NCI-H2227 (cell line): ENCODE results near the gene HIPK4.

Experiments used
- DNase-seq: peaks from one replicate; lab custom pipeline; 2025; ENCODE audit not compliant: unreplicated experiment; lab: John Stamatoyannopoulos, UW

HIPK4 gene

DNA sequence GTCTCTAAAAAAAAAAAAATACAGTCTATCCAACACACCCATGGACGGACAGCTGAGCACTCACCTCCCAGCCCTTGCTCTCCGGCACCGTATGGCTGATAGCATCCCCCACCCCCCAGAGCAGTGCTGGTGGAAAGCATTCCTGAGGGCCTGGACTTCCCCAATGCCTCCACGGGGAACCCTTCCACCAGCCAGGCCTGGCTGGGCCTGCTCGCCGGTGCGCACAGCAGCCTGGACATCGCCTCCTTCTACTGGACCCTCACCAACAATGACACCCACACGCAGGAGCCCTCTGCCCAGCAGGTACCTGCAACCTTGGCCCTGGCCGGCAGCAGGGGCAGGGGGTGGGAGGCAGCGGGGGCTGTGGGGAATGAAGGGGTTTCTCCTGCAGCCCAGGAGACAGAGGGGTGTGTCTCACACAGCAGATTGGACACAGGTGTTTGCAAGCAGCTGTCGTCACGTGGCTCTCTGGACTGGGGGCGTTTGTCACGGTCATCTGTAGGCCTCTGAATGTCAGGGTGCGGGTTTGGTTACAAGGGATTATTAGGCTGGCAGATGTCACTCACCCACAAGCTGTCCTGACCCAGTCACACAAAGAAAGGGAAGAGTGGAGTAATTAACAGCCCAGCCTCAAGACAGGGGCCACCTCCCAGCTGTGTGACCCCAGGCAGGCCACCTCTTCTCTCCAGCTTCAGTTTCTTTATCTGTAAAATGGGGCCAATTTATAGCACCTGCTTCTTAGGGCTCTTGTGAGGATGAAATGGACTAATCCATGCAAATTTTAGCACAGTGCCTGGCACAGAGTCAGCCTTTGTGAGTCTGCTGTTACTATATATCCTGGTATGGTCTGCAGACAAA is 22.2 kb downstream of the HIPK4 start:
- DNase-seq, result peak; percentile 65

DNA sequence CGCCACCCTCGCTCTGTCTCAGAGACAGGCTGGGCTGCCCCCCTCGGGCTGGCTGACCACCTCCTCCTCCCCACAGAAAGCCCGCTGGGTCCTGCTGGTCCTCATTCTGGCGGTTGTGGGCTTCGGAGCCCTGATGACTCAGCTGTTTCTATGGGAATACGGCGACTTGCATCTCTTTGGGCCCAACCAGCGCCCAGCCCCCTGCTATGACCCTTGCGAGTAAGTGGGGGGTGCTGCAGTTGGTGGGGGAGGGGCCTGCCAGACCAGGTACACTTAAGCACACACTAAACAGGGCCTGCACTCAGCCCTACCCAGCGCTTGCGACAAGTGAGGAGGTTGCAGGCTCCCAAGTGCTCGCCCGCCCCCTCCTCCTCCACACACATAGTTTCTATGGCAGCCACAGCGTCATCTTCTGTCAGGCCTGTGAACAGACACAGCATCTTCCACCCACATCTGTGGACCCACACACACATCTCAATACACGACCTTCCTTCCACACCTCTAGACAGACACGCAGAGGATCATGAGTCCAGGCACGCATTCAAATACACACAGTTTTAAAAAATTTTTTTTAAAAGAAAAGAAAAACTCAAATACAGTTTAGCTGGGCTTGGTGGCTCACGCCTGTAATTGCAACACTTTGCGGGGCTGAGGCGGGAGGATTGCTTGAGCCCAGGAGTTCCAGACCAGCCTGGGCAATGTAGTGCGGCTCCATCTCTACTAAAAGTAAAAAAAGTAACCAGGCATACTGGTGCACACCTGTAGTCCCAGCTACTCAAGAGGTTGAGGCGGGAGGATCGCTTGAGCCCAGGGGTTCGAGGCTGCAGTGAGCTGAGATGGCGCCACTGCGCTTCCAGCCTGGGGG is 23.1 kb downstream of the HIPK4 start:
- DNase-seq, result peak; percentile 95

DNA sequence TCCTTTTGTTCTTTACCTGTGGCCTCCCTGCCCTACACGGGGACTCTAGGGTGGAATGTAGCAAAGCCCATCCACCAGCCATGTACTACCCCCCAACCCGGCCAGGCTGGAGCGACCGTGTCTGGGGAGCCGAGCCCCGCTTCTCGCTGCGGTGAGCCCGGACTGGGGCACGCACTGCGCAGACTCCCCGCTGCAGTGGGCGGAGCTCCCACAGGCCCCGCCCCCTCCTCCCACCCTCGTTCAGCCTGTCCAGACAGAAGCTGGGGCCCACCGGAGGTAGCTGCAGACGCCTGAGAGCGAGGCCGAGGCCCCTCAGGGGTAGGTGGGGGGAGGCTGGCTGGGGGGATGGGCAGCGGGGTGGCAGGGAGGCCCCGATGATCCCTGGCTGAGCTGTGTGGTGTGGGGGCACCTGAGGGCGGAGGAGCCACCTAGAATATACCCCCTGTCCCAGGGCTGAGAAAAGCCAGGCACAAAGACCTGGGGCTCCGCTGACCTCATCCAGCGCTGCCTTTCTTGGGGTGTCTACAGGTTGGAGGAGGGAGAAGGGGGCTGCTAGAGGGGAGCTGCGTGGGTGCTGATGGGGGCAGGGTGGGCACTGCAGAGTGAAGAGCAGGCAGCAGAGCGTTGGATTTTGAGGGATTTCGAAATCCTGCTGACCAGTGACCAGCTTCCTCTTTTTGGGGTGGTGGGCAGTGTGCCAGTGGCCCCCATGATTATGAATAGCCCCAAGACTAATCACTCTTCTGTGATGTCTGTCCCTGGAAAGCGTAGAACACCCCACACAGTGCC is 24.2 kb downstream of the HIPK4 start:
- peak; percentile 98 for DNase-seq

- DNase-seq, result no peak
Observed at GRCh38 chr19:40365010-40365409, 25.0 kb downstream of the HIPK4 start.

- no peak for DNase-seq
Observed at GRCh38 chr19:40363069-40363468, 26.9 kb downstream of the HIPK4 start.

DNA sequence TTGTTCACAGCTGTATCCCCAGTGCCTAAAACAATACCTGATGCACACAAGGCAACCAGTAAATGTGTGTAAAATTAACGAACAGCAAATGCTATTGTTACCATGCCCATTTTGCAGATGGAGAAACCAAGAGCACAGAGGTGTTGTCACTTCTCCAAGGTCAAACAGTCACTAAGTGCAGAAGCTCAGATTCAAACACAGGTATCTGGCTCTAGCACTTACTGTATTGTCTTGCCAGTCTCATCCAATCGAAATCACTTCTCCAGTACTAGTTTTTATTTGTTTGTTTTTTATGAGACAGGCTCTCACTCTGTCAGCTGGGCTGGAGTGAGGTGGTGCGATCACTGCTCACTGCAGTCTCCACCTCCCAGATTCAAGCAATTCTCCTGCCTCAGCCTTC is 27.8 kb downstream of the HIPK4 start:
- no peak for DNase-seq

GRCh38 chr19:40360708-40361241 is 29.2 kb downstream of the HIPK4 start:
- DNase-seq, result no peak

DNA sequence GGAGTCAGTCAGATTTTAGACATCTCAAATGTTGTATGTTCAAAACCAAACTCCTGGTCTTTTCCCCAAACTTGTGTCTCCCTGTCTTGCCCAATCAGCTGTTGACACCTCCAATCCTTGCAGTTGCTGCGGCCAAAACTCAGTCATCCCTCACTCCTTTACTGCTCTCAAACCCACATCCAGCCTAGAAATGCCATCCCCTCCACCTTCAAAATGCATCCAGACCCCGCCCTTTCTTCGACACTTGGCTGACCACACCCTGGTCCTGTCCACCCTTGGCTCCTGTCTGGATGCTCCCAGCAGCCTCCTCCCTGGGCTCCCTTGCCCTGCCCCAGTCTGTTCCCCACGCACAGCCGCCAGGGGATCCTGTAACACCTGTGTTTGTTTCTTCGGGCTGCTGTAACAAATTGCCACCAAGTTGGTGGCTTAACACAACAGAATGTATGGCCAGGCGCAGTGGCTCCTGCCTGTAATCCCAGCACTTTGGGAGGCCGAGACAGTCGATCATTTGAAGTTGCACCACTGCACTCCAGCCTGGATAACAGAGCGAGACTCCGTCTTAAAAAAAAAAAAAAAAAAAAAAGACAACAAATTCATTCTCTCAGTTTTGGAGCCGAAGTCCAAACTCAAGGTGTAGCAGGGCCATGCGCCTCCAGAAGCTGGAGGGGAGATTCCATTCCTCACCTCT is 29.8 kb downstream of the HIPK4 start:
- DNase-seq, result no peak

- DNase-seq, result no peak
Observed at GRCh38 chr19:40358773-40359172, 31.2 kb downstream of the HIPK4 start.

DNA sequence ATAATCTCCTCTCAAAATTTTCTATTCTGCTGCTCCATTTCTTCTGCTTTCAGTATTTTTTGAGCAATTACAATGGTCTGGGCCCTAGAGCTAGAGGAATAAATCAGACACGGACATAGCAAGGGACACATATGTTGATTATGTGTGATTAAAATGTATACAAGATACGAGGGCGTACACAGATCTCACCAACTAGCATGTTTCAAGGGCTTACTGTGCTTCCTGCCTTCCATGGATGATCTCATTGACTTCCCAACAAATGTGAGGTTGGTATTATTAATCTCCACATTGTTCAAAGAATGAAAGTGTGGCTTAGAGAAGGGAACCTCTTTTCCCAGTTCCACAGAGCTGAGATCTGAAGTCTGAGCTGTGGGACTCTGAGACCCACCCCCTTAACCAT is 32.3 kb downstream of the HIPK4 start:
- no peak for DNase-seq

DNA sequence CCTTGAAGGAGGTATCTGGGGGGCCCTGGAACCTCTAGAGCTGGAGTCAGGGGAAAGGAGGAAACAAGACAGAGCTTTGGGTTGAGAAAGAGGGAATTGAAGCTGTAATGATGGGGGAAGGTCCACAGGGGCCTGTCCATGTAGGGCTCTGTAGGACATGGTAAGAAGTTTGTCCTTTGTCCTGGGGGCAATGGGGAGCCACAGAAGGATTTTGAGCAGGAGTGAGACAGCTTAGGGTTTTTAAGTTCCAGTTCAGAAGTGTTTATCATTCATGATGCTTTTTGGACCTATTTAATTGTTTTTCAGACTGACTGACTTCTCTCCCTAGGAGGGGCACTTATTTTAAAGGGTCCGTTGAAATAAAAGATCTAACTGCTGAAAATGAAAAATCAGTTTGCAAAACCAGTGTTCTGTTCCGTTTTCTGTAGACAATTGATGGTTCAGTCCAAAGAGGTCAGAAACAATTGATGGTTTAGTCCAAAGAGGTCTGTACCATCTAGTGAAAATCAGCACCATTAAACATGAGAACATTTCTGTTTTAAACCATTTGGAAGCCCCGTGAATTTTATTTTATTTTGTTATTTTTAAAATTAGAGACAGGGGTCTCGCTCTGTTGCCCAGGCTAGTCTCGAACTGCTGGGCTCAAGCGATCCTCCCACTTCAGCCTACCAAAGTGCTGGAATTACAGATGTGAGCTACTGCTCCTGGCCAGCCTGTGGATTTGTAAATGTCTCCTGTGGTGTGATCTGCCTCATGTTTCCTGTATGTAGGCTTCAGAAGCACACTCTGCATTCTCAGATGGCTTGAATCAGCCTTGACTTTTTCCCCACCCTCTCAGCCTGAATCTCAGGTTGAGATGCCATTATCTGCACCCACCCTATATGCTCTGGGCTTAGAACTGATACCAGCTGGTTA is 33.0 kb downstream of the HIPK4 start:
- DNase-seq, result no peak

GRCh38 chr19:40355975-40356680 is 33.9 kb downstream of the HIPK4 start:
- no peak for DNase-seq

DNA sequence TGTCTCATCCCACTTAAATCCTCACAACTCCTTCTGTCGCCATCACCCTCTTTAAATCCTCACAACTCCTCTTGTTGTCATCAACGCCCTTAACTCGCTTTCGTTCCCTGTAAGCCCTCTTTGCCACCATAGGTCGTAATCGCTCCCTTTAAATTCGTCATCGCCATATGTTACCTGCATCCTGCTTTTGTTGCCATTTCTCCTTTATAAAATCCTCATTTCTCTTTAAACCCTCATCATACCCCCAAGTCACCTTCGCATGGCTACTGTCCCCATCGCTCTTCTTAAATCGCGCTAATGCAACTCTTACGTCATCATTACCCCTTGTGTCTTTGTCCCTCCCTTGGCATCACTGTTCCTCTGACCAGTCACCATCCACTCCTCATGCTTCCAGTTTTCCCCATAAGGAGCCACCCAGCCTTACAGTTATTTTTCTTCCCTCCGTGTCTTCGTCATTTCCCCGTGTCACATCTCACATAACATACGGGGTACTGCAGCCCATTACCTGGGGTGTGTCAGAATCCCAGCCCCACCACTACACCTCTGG is 40.9 kb downstream of the HIPK4 start:
- peak; percentile 86 for DNase-seq

- DNase-seq, result peak; percentile 100
Observed at GRCh38 chr19:40348125-40348913, 41.7 kb downstream of the HIPK4 start, which contains the start of the genes C19orf47 and PLD3. C19orf47 (minus strand) TSS chr19:40348397; CDS start chr19:40341857, 6,540 bp downstream. PLD3 (plus strand) TSS chr19:40348695; CDS start chr19:40366484, 17,789 bp downstream.

DNA sequence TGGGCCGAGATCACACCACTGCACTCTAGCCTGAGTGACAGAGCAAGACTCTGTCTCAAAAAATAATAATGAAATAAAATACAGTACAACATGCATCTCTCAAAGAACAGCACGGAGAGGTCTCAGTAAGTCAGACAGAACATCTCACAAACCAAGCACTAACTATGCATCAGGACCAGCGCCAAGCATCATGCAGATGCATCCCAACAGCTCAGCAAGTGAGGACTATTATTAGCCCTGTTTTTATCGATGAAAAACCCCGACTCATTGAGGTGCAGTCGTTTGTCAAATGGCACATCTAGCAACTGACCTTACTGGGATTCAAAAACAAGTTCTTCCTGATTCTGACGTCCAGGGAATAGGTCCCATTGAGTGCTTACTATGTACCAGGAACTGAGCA is 45.6 kb downstream of the HIPK4 start:
- DNase-seq, result no peak

DNA sequence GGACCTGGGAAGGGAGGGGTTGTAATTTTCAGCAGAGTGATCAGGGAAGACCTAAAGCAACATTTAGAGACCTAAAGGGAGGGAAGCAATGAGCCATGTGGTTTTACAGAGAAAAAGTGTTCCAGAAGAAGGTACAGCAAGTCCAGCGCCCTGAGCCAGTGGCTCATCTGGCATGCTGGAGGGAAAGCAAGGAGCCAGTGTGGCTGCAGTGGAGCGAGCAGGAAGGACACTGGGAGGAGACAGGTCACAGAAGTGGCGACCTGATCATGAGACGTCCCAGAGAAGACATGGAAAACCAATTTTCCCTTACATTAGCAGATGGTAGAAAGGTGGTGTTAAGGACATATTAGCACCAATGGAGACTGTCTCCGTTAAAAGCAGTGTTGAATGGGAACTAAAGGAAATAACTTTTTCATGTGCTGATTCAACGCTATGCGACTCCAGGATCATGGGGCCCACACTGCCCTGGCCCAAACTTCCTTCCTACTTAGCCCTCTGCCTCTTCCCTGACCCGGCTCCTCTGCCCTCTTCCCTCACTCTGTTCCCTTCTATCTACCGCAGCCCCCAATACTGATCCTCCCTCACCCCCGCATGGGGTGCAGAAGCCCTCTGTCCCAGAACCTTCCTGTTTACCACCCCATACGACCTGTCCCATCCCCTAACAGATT is 47.2 kb downstream of the HIPK4 start:
- no peak for DNase-seq
